ENCODE results near the gene NDUFB10. TPM values are rescaled to one million over a fixed set of nuclear protein-coding genes. Genes with fewer than 3 reads are reported as not detected.

The NDUFB10 gene
- polyA plus RNA-seq, 4 donors, result 129 to 144 (median 136) TPM

Other genes starting within 250 kb of the NDUFB10 start
- gene NME3, start 188.0 kb upstream of the NDUFB10 start, polyA plus RNA-seq (ENCODE audit: insufficient read length in 4 of 4), result 10 to 100 TPM; 23.1 to 46.8 (median 37.7) TPM
- 10 to 100 TPM in 2 of 4 donors, 1 to 10 TPM in 2; 5.4 to 16.4 (median 10.5) TPM for gene EME2, start 186.7 kb upstream of the NDUFB10 start, polyA plus RNA-seq (ENCODE audit: insufficient read length in 4 of 4)
- 100 to 1,000 TPM in 1 of 4 donors, 10 to 100 TPM in 3; 60.4 to 103 (median 78.1) TPM for gene MRPS34, start 186.4 kb upstream of the NDUFB10 start, polyA plus RNA-seq (ENCODE audit: insufficient read length in 4 of 4)
- 10 to 100 TPM; 31.6 to 56.5 (median 48.5) TPM for gene SPSB3, start 177.0 kb upstream of the NDUFB10 start, polyA plus RNA-seq (ENCODE audit: insufficient read length in 4 of 4)
- gene NUBP2, start 176.6 kb upstream of the NDUFB10 start, polyA plus RNA-seq (ENCODE audit: insufficient read length in 4 of 4), result 10 to 100 TPM; 35.4 to 69.3 (median 56.4) TPM
- gene IGFALS, start 165.8 kb upstream of the NDUFB10 start, polyA plus RNA-seq (ENCODE audit: insufficient read length in 4 of 4), result 1 to 10 TPM; 2.4 to 4.3 (median 3.4) TPM
- 10 to 100 TPM; 38.0 to 56.2 (median 49.5) TPM for gene HAGH, start 132.7 kb upstream of the NDUFB10 start, polyA plus RNA-seq (ENCODE audit: insufficient read length in 4 of 4)
- 10 to 100 TPM; 39.8 to 49.5 (median 44.9) TPM for gene FAHD1, start 132.3 kb upstream of the NDUFB10 start, polyA plus RNA-seq (ENCODE audit: insufficient read length in 4 of 4)
- 1 to 10 TPM in 2 of 4 donors, under 1 TPM in 2; 0.47 to 2.7 (median 1.0) TPM for gene MEIOB, start 87.4 kb upstream of the NDUFB10 start, polyA plus RNA-seq (ENCODE audit: insufficient read length in 4 of 4)
- under 1 TPM; 0.21 to 0.55 (median 0.35) TPM for gene HS3ST6, start 41.1 kb upstream of the NDUFB10 start, polyA plus RNA-seq (ENCODE audit: insufficient read length in 4 of 4)
- 10 to 100 TPM; 63.9 to 79.8 (median 72.1) TPM for gene MSRB1, start 16.3 kb upstream of the NDUFB10 start, polyA plus RNA-seq (ENCODE audit: insufficient read length in 4 of 4)
- gene RPL3L, start 4.8 kb upstream of the NDUFB10 start, polyA plus RNA-seq (ENCODE audit: insufficient read length in 4 of 4), result under 1 TPM; 0.11 to 0.28 (median 0.15) TPM
- gene RPS2, start 5.3 kb downstream of the NDUFB10 start, polyA plus RNA-seq (ENCODE audit: insufficient read length in 4 of 4), result 1,000 to 10,000 TPM; 1,679 to 2,513 (median 2,183) TPM
- gene RNF151, start 7.3 kb downstream of the NDUFB10 start, polyA plus RNA-seq (ENCODE audit: insufficient read length in 4 of 4), result not detected
- 10 to 100 TPM; 27.8 to 49.6 (median 41.1) TPM for gene TBL3, start 12.5 kb downstream of the NDUFB10 start, polyA plus RNA-seq (ENCODE audit: insufficient read length in 4 of 4)
- 1 to 10 TPM in 2 of 4 donors, under 1 TPM in 2; 0.40 to 2.0 (median 1.1) TPM for gene NOXO1, start 21.9 kb downstream of the NDUFB10 start, polyA plus RNA-seq (ENCODE audit: insufficient read length in 4 of 4)
- 10 to 100 TPM; 20.1 to 31.6 (median 28.5) TPM for gene GFER, start 24.7 kb downstream of the NDUFB10 start, polyA plus RNA-seq (ENCODE audit: insufficient read length in 4 of 4)
- gene SYNGR3, start 30.4 kb downstream of the NDUFB10 start, polyA plus RNA-seq (ENCODE audit: insufficient read length in 4 of 4), result 1 to 10 TPM; 1.8 to 2.4 (median 1.9) TPM
- 10 to 100 TPM; 13.8 to 30.8 (median 26.6) TPM for gene ZNF598, start 50.3 kb downstream of the NDUFB10 start, polyA plus RNA-seq (ENCODE audit: insufficient read length in 4 of 4)
- gene NPW, start 60.2 kb downstream of the NDUFB10 start, polyA plus RNA-seq (ENCODE audit: insufficient read length in 4 of 4), result 10 to 100 TPM in 2 of 4 donors, 1 to 10 TPM in 2; 3.0 to 16.3 (median 9.7) TPM
- 100 to 1,000 TPM; 103 to 184 (median 146) TPM for gene NHERF2, start 67.4 kb downstream of the NDUFB10 start, polyA plus RNA-seq (ENCODE audit: insufficient read length in 4 of 4)
- 10 to 100 TPM; 15.4 to 29.1 (median 25.3) TPM for gene NTHL1, start 88.3 kb downstream of the NDUFB10 start, polyA plus RNA-seq (ENCODE audit: insufficient read length in 4 of 4)
- 100 to 1,000 TPM; 104 to 188 (median 148) TPM for gene TSC2, start 88.4 kb downstream of the NDUFB10 start, polyA plus RNA-seq (ENCODE audit: insufficient read length in 4 of 4)
- 100 to 1,000 TPM in 2 of 4 donors, 10 to 100 TPM in 2; 48.3 to 128 (median 95.9) TPM for gene PKD1, start 176.4 kb downstream of the NDUFB10 start, polyA plus RNA-seq (ENCODE audit: insufficient read length in 4 of 4)
- 1 to 10 TPM; 2.5 to 4.6 (median 3.1) TPM for gene RAB26, start 189.1 kb downstream of the NDUFB10 start, polyA plus RNA-seq (ENCODE audit: insufficient read length in 4 of 4)
- 10 to 100 TPM; 42.9 to 63.3 (median 55.5) TPM for gene TRAF7, start 196.2 kb downstream of the NDUFB10 start, polyA plus RNA-seq (ENCODE audit: insufficient read length in 4 of 4)
- gene CASKIN1, start 237.1 kb downstream of the NDUFB10 start, polyA plus RNA-seq (ENCODE audit: insufficient read length in 4 of 4), result 1 to 10 TPM; 1.4 to 2.8 (median 2.0) TPM
- 10 to 100 TPM; 38.7 to 63.2 (median 46.6) TPM for gene MLST8, start 245.9 kb downstream of the NDUFB10 start, polyA plus RNA-seq (ENCODE audit: insufficient read length in 4 of 4)